Choroid plexus epithelial cell (primary cell): ENCODE results near the gene IL16.

Experiments used
- DNase-seq: peaks from one replicate; pipeline ENCODE4 v3.0.0-alpha.2; 2010; ENCODE audit warnings: low read depth
- H3K4me3 ChIP-seq: 2 replicates; pipeline ENCODE4 v1.5.1; 2011; ENCODE audit warnings: low read depth, mild to moderate bottlenecking, control low read depth, low read length, moderate library complexity
- CTCF ChIP-seq: conservative IDR thresholded peaks from 2 replicates; pipeline ENCODE4 v1.5.1; 2011; ENCODE audit warnings: low read depth, mild to moderate bottlenecking, control low read depth, inconsistent platforms, low read length, moderate library complexity

IL16 gene

GRCh38 chr15:81165535-81165934 lies 31.1 kb upstream of the IL16 start:
- no peak for DNase-seq
- H3K4me3 ChIP-seq = no peak overlapping the region
- no peak for TF ChIP-seq CTCF

- peak; percentile 34 for DNase-seq
These were observed 29.9 kb upstream of the IL16 start for GRCh38 chr15:81166636-81167305.

GRCh38 chr15:81168131-81168526 lies 28.6 kb upstream of the IL16 start:
- no peak for TF ChIP-seq CTCF
- DNase-seq = no peak
- H3K4me3 ChIP-seq = no peak overlapping the region

More at GRCh38 chr15:81166636-81167305, 29.9 kb upstream of the IL16 start:
- TF ChIP-seq CTCF = no peak
- no peak overlapping the region for H3K4me3 ChIP-seq

GRCh38 chr15:81168644-81169043 lies 28.0 kb upstream of the IL16 start:
- no peak for TF ChIP-seq CTCF
- H3K4me3 ChIP-seq = no peak overlapping the region

GRCh38 chr15:81170511-81170910 lies 26.2 kb upstream of the IL16 start:
- DNase-seq = no peak
- H3K4me3 ChIP-seq = no peak overlapping the region
- TF ChIP-seq CTCF = no peak

More at GRCh38 chr15:81168644-81169043, 28.0 kb upstream of the IL16 start:
- no peak for DNase-seq

GRCh38 chr15:81171286-81171685 lies 25.4 kb upstream of the IL16 start:
- no peak overlapping the region for H3K4me3 ChIP-seq
- no peak for DNase-seq
- no peak for TF ChIP-seq CTCF

- H3K4me3 ChIP-seq = no peak overlapping the region
- no peak for DNase-seq
- TF ChIP-seq CTCF = no peak
These were observed 22.4 kb upstream of the IL16 start for GRCh38 chr15:81174125-81174791.
